Spleen (tissue), 11 donors: ENCODE measurements around the gene FASN. TPM values are rescaled to one million over a fixed set of nuclear protein-coding genes. Genes with fewer than 3 reads are reported as not detected.
A peak's percentile ranks its signal among the peaks of the same experiment; 100 is the strongest.
"Not testable (repeated sequence)": the region's sequence is repeated elsewhere in the genome, so short reads cannot be mapped to it uniquely, and the experiment has no call there.

ENCODE experiments used
- DNase-seq: peaks from one replicate; pipeline ENCODE4 v3.0.0-alpha.2; 2020
- H3K27ac ChIP-seq, 8 donors: fragments of 200-600 bp; sonication (generic) in 7 of 8; 1 replicate in 4 of 8; 2 replicates in 4 of 8; pipeline versions ENCODE4 v1.5.0 to v1.8.0; 2016 to 2021; ENCODE audit warnings: inconsistent platforms in 4 of 8, mild to moderate bottlenecking in 4 of 8, moderate library complexity in 1 of 8
- H3K27me3 ChIP-seq, 7 donors: fragments of 200-600 bp; sonication (generic) in 6 of 7; replicated peaks in 1 of 7; 1 replicate in 4 of 7; 2 replicates in 3 of 7; pipeline versions ENCODE4 v1.5.0 to v1.8.0; 2016 to 2021; ENCODE audit warnings: inconsistent platforms in 3 of 7, mild to moderate bottlenecking in 1 of 7
- H3K36me3 ChIP-seq, 6 donors: fragments of 200-600 bp; sonication (generic) in 5 of 6; 1 replicate in 4 of 6; 2 replicates in 2 of 6; pipeline versions ENCODE4 v1.5.0 to v1.8.0; 2016 to 2021; ENCODE audit warnings: inconsistent platforms in 2 of 6
- H3K4me1 ChIP-seq, 6 donors: fragments of 200-600 bp; sonication (generic) in 5 of 6; 1 replicate in 3 of 6; 2 replicates in 3 of 6; pipeline versions ENCODE4 v1.5.0 to v1.8.0; 2016 to 2021; ENCODE audit warnings: inconsistent platforms in 3 of 6
- H3K4me3 ChIP-seq, 8 donors: fragments of 200-600 bp; sonication (generic) in 7 of 8; 1 replicate in 4 of 8; 2 replicates in 4 of 8; pipeline versions ENCODE4 v1.5.0 to v1.8.0; 2016 to 2021; ENCODE audit warnings: inconsistent platforms in 4 of 8, mild to moderate bottlenecking in 4 of 8, moderate library complexity in 2 of 8
- H3K9me3 ChIP-seq, 8 donors: fragments of 200-600 bp; sonication (generic) in 7 of 8; 1 replicate in 4 of 8; 2 replicates in 4 of 8; pipeline versions ENCODE4 v1.5.0 to v1.8.0; 2016 to 2021; ENCODE audit warnings: inconsistent platforms in 4 of 8
- CTCF ChIP-seq, 11 experiments: fragments of 200-600 bp in 7 of 11; fragments of 450-650 bp in 4 of 11; sonication (generic) in 4 of 11; IDR thresholded peaks in 8 of 11; conservative IDR thresholded peaks in 3 of 11; 1 replicate in 7 of 11; 2 replicates in 4 of 11; pipeline versions ENCODE4 v1.4.0 to v1.8.0; 2016 to 2021; ENCODE audit warnings: antibody characterized with exemption in 11 of 11, inconsistent platforms in 4 of 11, mild to moderate bottlenecking in 1 of 11
- POLR2A ChIP-seq, 3 donors: fragments of 450-650 bp; IDR thresholded peaks; one replicate each; pipeline ENCODE4 v1.5.1; 2017; ENCODE audit warnings: antibody characterized with exemption in 3 of 3, mild to moderate bottlenecking in 1 of 3
- POLR2AphosphoS5 ChIP-seq, 3 donors: sonication (generic); formaldehyde crosslinking; IDR thresholded peaks; one replicate each; pipeline ENCODE4 v1.5.1; 2017; ENCODE audit warnings: antibody characterized with exemption in 3 of 3
- WGBS, 5 donors: extraction: QIAGEN DNeasy Blood & Tissue Kit in 3 of 5; methylation state at CpG; one replicate each; pipeline versions ENCODE4 v1.1.5 to v1.1.7; 2013 to 2018; 5-methylcytosine and 5-hydroxymethylcytosine counted together
- intact Hi-C: fragments of 100-400 bp; cut with DNase I; formaldehyde crosslinking; loops from one replicate; pipeline ENCODE4 v1.15.0; 2023; ENCODE audit warnings: low total_unique reads
- polyA plus RNA-seq, 3 donors: library from polyadenylated mRNA; stranded (reverse); fragments of 200-250 nt; gene quantifications; one replicate each; pipeline ENCODE4 v1.2.1, GENCODE V29; 2013
- total RNA-seq, 7 donors: library from RNA; depleted of rRNA in 3 of 7; stranded (reverse); fragments of >200 nt in 3 of 7; fragmentation: NEBNext Ultra II Directional in 4 of 7; extraction: Animal tissue kit (Norgen Biotek cat#: 25700) in 4 of 7; gene quantifications; one replicate each; pipeline versions ENCODE4 v1.1.0 to v1.2.1, GENCODE V29; 2016 to 2021
- donor health status: healthy with polysubstance abuse.
- donor health status: DM: no; HTN: no; CAD: no; lungs with moderate emphysema.
- donor health status: DM: no; HTN: no; CAD: no.
- donor health status: Bipolar disorder and iron deficiency.
- donor health status: healthy.
- donor health status: DM: no; HTN: no; CAD: no.
- donor health status: DM: yes; HTN: yes; CAD: no.

FASN gene
- total and polyA plus RNA-seq, 10 donors: 9.3 to 45.2 (median 21.3) TPM

DNA sequence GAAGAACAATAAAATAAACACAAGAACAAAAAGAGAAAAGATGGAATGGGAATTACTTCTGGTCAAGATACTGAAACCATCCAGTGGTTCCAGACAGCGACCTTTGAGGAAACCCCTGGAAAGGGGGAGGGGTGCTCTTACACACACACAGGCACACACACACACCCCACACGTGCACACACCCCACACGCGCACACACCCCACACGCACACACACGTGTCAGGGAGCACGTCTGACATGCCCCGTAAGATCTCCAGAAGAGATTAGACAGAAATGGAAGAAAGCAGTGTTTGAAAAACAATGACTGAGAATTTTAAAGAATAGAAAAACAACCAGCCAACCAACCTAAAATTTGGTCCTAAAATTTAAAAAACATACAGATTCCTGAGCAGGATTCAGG lies 45.3 kb upstream of the FASN start:
- Histone ChIP-seq H3K27me3 (no peaks in the 10 kb centered on the region), H3K4me3 (no peak overlapping the region), H3K4me1 (no peaks in the 10 kb centered on the region), H3K36me3 (peaks cover 0 to 9% (median 0%) of the 10 kb centered on the region in 6 donors), H3K27ac (no peak overlapping the region), H3K9me3 (no peaks in the 10 kb centered on the region)
- 86 to 96% (median 92%) methylated on average over 8 of the region's 8 CpGs for WGBS, 5 donors
- intact Hi-C loops: no loop called here
- DNase-seq: no peak
- TF ChIP-seq POLR2A (IDR thresholded peaks at IDR 0.05) (no peak), POLR2AphosphoS5 (IDR thresholded peaks at IDR 0.05) (no peak), CTCF (IDR thresholded peaks at IDR 0.05 in 8 of 11, conservative IDR thresholded peaks at IDR 0.05 in 3 of 11) (no peak)

- DNase-seq, H3K27ac ChIP-seq, H3K9me3 ChIP-seq, H3K36me3 ChIP-seq, H3K4me3 ChIP-seq, H3K27me3 ChIP-seq, intact Hi-C loops, H3K4me1 ChIP-seq: not testable (repeated sequence)
- 88 to 93% (median 91%) methylated on average over 10 of the region's 10 CpGs for WGBS, 5 donors
Observed at GRCh38 chr17:82139961-82140360, 41.9 kb upstream of the FASN start.

DNA sequence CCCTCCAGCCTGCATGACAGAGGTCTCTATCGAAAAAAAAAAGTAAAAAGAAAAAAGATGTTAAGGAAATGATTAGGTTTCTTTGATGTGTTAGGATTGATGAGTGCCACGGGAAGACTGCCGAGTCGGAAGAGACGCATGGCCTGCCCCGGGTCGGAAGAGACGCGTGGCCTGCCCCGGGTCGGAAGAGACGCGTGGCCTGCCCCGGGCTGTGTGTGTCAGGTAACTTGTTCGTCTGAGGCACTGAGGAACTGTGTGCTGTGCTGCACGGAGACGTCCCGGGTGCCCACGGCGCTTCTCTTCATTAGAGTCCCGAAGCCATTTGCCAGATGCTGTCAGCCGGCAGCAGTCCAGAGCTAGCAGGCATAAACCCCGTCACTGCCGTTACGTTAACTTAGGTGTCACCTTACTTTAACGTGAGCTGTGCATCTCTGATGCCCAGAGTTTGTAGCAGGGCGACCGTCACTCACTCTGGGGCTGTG lies 40.5 kb upstream of the FASN start:
- H3K27ac ChIP-seq: no peak overlapping the region
- TF ChIP-seq POLR2A (IDR thresholded peaks at IDR 0.05) (no peak), CTCF (IDR thresholded peaks at IDR 0.05 in 8 of 11, conservative IDR thresholded peaks at IDR 0.05 in 3 of 11) (no peak), POLR2AphosphoS5 (IDR thresholded peaks at IDR 0.05) (no peak)
- H3K27me3 ChIP-seq: no peaks in the 10 kb centered on the region
- DNase-seq: no peak
- H3K9me3 ChIP-seq: no peaks in the 10 kb centered on the region
- no peaks in the 10 kb centered on the region for H3K4me1 ChIP-seq
- no peak overlapping the region for H3K4me3 ChIP-seq
- 93 to 96% (median 94%) methylated on average over 28 of the region's 28 CpGs for WGBS, 5 donors
- H3K36me3 ChIP-seq: no peaks in the 10 kb centered on the region
- intact Hi-C loops: no loop called here

DNA sequence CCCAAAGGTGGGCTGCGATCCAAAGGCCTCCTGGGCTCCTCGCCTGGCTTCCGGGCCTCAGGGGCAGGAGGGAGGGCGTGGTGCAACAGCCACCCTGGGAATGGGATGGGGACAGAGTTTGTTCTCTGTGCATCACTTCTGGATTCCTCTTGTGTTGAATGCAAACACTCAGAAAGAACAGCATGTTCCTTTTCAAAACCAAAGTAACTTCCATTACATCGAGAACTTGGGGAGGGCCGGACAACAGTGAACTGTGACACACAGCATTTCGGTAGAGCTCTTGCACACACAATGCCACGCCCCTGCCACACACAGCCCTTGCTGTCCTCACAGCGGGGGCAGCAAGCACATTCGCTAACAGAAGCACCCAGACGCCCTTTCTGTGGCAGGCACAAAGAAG lies 36.1 kb upstream of the FASN start:
- Histone ChIP-seq H3K4me1 (no peaks in the 10 kb centered on the region), H3K27ac (peak overlapping the region in 1 of 8 donors; percentile 24), H3K9me3 (no peaks in the 10 kb centered on the region), H3K27me3 (no peaks in the 10 kb centered on the region), H3K4me3 (no peak overlapping the region), H3K36me3 (no peaks in the 10 kb centered on the region)
- 90 to 95% (median 93%) methylated on average over 11 of the region's 11 CpGs for WGBS, 5 donors
- TF ChIP-seq CTCF (IDR thresholded peaks at IDR 0.05 in 8 of 11, conservative IDR thresholded peaks at IDR 0.05 in 3 of 11) (no peak), POLR2A (IDR thresholded peaks at IDR 0.05) (no peak), POLR2AphosphoS5 (IDR thresholded peaks at IDR 0.05) (no peak)
- DNase-seq: no peak
- intact Hi-C loops: no loop called here

- H3K4me3 ChIP-seq, DNase-seq, H3K27me3 ChIP-seq, H3K4me1 ChIP-seq, H3K36me3 ChIP-seq, intact Hi-C loops, H3K9me3 ChIP-seq: not testable (repeated sequence)
- 87 to 92% (median 90%) methylated on average over 8 of the region's 8 CpGs for WGBS, 5 donors
- peak overlapping the region in 1 of 8 donors; percentile 24 for H3K27ac ChIP-seq
Observed at GRCh38 chr17:82133166-82133953, 35.3 kb upstream of the FASN start.
